Measurements from ENCODE around the gene MIOX. TPM values are rescaled to one million over a fixed set of nuclear protein-coding genes. Genes with fewer than 3 reads are reported as not detected.
A peak's percentile ranks its signal among the peaks of the same experiment; 100 is the strongest.

MIOX gene
- total and polyA plus RNA-seq, 10 of the 15 experiments (the other 5 are each of a cell fraction or from before 2014, with no cell fraction given) = 0.10 to 0.31 TPM; not detected in 8

DNA sequence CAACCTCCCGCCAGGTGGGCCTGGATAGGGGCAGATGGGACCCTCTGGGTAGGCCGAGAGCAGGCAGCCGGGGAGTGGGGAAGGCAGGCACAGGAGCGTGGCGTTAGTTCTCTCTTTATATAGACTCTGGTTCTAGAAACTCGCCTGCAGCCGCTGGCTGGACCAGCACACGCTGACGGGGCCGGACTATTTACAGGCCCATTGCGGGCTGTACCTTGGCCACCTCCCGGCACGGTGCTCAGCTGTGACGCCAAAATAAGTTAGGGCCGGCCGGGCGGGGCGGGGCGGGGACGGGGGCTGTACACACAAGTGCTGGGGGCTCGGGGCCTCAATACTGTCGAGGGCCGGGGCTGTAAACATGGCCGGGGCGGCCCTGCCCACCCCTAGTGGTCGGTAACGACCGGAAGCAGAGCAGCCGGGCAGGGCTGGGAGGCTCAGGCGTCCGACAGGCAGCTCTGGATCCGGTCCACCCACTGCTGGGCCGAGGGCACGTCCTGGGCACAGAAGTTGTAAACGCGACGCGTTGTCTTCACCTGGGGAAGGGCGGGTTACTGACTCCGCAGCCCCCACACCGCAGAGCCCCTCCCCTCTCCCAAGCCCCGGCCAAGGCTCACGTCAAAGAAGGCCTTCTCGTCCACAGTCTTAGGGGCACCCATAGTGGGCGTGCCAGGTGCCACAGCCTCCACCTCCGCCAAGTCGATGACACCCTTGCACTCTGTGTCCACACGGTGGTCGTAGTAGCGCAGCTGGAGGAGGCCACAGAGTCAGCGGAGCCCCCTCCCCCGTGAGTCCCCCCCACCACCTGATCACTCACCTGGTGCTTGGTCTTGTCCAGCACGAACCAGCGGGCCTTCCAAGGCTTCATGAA lies 39.7 kb upstream of the MIOX start:
- WGBS (ENCODE audit: insufficient coverage, insufficient replicate concordance, low lambda C conversion rate, missing lambda C conversion rate) = 94% methylated on average over 34 of the region's 54 CpGs
- TF ChIP-seq ZNF384 (IDR thresholded peaks at IDR 0.05; ENCODE audit: borderline replicate concordance, low read depth, low read length) (no peak), GABPA (IDR thresholded peaks at IDR 0.05; ENCODE audit: low read depth) (no peak), TARDBP (IDR thresholded peaks at IDR 0.05; ENCODE audit: borderline replicate concordance) (no peak), ZNF274 (IDR thresholded peaks at IDR 0.05; ENCODE audit: insufficient read depth, insufficient read length) (no peak), POLR2A (IDR thresholded peaks at IDR 0.05; ENCODE audit: low read depth, low read length) (0 out of 2 replicates have a peak, but pooled peaks have one; percentile 39)
- TF ChIP-seq, protein P1, sequence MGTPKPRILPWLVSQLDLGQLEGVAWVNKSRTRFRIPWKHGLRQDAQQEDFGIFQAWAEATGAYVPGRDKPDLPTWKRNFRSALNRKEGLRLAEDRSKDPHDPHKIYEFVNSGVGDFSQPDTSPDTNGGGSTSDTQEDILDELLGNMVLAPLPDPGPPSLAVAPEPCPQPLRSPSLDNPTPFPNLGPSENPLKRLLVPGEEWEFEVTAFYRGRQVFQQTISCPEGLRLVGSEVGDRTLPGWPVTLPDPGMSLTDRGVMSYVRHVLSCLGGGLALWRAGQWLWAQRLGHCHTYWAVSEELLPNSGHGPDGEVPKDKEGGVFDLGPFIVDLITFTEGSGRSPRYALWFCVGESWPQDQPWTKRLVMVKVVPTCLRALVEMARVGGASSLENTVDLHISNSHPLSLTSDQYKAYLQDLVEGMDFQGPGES (IDR thresholded peaks at IDR 0.05) = no peak
- TF ChIP-seq, protein P2, sequence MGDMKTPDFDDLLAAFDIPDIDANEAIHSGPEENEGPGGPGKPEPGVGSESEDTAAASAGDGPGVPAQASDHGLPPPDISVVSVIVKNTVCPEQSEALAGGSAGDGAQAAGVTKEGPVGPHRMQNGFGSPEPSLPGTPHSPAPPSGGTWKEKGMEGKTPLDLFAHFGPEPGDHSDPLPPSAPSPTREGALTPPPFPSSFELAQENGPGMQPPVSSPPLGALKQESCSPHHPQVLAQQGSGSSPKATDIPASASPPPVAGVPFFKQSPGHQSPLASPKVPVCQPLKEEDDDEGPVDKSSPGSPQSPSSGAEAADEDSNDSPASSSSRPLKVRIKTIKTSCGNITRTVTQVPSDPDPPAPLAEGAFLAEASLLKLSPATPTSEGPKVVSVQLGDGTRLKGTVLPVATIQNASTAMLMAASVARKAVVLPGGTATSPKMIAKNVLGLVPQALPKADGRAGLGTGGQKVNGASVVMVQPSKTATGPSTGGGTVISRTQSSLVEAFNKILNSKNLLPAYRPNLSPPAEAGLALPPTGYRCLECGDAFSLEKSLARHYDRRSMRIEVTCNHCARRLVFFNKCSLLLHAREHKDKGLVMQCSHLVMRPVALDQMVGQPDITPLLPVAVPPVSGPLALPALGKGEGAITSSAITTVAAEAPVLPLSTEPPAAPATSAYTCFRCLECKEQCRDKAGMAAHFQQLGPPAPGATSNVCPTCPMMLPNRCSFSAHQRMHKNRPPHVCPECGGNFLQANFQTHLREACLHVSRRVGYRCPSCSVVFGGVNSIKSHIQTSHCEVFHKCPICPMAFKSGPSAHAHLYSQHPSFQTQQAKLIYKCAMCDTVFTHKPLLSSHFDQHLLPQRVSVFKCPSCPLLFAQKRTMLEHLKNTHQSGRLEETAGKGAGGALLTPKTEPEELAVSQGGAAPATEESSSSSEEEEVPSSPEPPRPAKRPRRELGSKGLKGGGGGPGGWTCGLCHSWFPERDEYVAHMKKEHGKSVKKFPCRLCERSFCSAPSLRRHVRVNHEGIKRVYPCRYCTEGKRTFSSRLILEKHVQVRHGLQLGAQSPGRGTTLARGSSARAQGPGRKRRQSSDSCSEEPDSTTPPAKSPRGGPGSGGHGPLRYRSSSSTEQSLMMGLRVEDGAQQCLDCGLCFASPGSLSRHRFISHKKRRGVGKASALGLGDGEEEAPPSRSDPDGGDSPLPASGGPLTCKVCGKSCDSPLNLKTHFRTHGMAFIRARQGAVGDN (IDR thresholded peaks at IDR 0.05) = no peak
- TF ChIP-seq, protein P3, sequence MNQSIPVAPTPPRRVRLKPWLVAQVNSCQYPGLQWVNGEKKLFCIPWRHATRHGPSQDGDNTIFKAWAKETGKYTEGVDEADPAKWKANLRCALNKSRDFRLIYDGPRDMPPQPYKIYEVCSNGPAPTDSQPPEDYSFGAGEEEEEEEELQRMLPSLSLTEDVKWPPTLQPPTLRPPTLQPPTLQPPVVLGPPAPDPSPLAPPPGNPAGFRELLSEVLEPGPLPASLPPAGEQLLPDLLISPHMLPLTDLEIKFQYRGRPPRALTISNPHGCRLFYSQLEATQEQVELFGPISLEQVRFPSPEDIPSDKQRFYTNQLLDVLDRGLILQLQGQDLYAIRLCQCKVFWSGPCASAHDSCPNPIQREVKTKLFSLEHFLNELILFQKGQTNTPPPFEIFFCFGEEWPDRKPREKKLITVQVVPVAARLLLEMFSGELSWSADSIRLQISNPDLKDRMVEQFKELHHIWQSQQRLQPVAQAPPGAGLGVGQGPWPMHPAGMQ (IDR thresholded peaks at IDR 0.05; ENCODE audit: borderline replicate concordance) = no peak
- TF ChIP-seq, protein P4, sequence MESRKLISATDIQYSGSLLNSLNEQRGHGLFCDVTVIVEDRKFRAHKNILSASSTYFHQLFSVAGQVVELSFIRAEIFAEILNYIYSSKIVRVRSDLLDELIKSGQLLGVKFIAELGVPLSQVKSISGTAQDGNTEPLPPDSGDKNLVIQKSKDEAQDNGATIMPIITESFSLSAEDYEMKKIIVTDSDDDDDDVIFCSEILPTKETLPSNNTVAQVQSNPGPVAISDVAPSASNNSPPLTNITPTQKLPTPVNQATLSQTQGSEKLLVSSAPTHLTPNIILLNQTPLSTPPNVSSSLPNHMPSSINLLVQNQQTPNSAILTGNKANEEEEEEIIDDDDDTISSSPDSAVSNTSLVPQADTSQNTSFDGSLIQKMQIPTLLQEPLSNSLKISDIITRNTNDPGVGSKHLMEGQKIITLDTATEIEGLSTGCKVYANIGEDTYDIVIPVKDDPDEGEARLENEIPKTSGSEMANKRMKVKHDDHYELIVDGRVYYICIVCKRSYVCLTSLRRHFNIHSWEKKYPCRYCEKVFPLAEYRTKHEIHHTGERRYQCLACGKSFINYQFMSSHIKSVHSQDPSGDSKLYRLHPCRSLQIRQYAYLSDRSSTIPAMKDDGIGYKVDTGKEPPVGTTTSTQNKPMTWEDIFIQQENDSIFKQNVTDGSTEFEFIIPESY (IDR thresholded peaks at IDR 0.05) = no peak
- peaks cover 5 to 23% of the 10 kb centered on the region in 2 experiments; a peak in 3 of 4 replicates for H3K36me3 ChIP-seq (ENCODE audit: control insufficient read depth in 2 of 2, insufficient read depth in 2 of 2, low read length in 1 of 2)
- SMC1A ChIA-PET (ENCODE audit: uncharacterized antibody, unreplicated experiment) = no interaction called here
- no peak overlapping the region for H3K27ac ChIP-seq (ENCODE audit: control insufficient read depth, insufficient read depth)
- in situ Hi-C loops (cut with MboI) (no loop called here), intact Hi-C loops (cut with micrococcal nuclease; ENCODE audit: unreplicated experiment) (no loop called here)
- no peaks in the 10 kb centered on the region for H3K27me3 ChIP-seq (replicated peaks in 1 of 2; ENCODE audit: control insufficient read depth in 2 of 2, insufficient read depth in 2 of 2, low read length in 1 of 2)
- no peak overlapping the region for H3K9ac ChIP-seq (ENCODE audit: control insufficient read depth, insufficient read depth, low read length)
- H4K20me1 ChIP-seq (ENCODE audit: control insufficient read depth, insufficient read depth) = no peaks in the 10 kb centered on the region
- DNase-seq (ENCODE audit: low read depth, low spot score) = no peak
- no peaks in the 10 kb centered on the region for H3K79me2 ChIP-seq (ENCODE audit: control insufficient read depth, insufficient read depth, low read length)
- no peak overlapping the region for H2AFZ ChIP-seq (ENCODE audit: control insufficient read depth, low read depth, low read length)
- H3K4me3 ChIP-seq = no peak overlapping the region
- no peak for FAIRE-seq
- H3K4me1 ChIP-seq (ENCODE audit: control insufficient read depth, insufficient read depth, low read length) = no peaks in the 10 kb centered on the region; the same call in 1 of the 2 replicates
- H3K9me3 ChIP-seq (replicated peaks; ENCODE audit: control insufficient read depth, insufficient read depth, low read length) = no peaks in the 10 kb centered on the region
- CTCF ChIA-PET = no interaction called here
- BruUV-seq (replicated peaks) = no TSS peak
- POLR2A ChIA-PET = no interaction called here
- RAD21 ChIA-PET (ENCODE audit: unreplicated experiment) = no interaction called here
- no peak for ATAC-seq
- H3K4me2 ChIP-seq (ENCODE audit: control insufficient read depth, insufficient read depth) = no peak overlapping the region
